ENCODE measurements around the gene SLC2A14. TPM values are rescaled to one million over a fixed set of nuclear protein-coding genes. Genes with fewer than 3 reads are reported as not detected.
"Not testable (repeated sequence)": the region's sequence is repeated elsewhere in the genome, so short reads cannot be mapped to it uniquely, and the experiment has no call there.

Gene SLC2A14
- total RNA-seq, 3 donors from 2014 or later = 3.7 TPM; not detected in 2

GRCh38 chr12:7853557-7853956 lies 19.2 kb downstream of the SLC2A14 start:
- Mint-ChIP-seq H3K4me3 (no peak overlapping the region), H3K27me3 (ENCODE audit: low read depth) (peaks cover 24% of the 10 kb centered on the region), H3K4me1 (ENCODE audit: low read depth) (no peaks in the 10 kb centered on the region), H3K36me3 (ENCODE audit: insufficient read depth) (no peaks in the 10 kb centered on the region), H3K9me3 (no peaks in the 10 kb centered on the region)
- no peak for ATAC-seq
- DNase-seq = no peak

DNA sequence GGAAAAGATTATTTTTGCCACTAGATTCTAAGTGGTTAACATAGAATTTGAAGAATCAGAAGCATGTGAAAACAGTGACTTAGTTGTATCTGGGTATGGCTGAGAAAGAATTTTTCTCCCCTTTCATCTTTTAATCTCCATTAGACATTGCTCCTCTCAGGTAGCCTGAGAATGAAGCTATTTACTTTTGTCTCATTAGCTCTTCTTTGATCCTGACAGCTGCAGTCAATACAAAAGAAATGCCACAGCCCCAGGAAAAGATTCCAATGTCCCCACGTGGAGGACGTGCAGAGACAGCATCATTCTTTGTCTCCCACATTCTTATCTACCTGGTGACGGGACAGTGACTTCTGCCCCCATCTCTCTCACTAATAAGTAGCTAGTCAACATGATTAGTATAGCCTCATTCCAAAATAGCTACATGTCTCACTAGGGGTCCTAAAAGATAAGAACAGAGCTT lies 21.1 kb downstream of the SLC2A14 start:
- ATAC-seq; H3K9me3 Mint-ChIP-seq; H3K4me3 Mint-ChIP-seq; DNase-seq; H3K4me1 Mint-ChIP-seq (ENCODE audit: low read depth); H3K36me3 Mint-ChIP-seq (ENCODE audit: insufficient read depth): not testable (repeated sequence)
- peaks cover 24% of the 10 kb centered on the region for H3K27me3 Mint-ChIP-seq (ENCODE audit: low read depth)

- H3K9me3 Mint-ChIP-seq; ATAC-seq; H3K4me1 Mint-ChIP-seq (ENCODE audit: low read depth); DNase-seq; H3K4me3 Mint-ChIP-seq; H3K36me3 Mint-ChIP-seq (ENCODE audit: insufficient read depth): not testable (repeated sequence)
- H3K27me3 Mint-ChIP-seq (ENCODE audit: low read depth) = peaks cover 21% of the 10 kb centered on the region
Measured at GRCh38 chr12:7850099-7850498, 22.6 kb downstream of the SLC2A14 start.

- H3K36me3 Mint-ChIP-seq (ENCODE audit: insufficient read depth); DNase-seq; H3K4me1 Mint-ChIP-seq (ENCODE audit: low read depth); H3K9me3 Mint-ChIP-seq; ATAC-seq; H3K4me3 Mint-ChIP-seq: not testable (repeated sequence)
- H3K27me3 Mint-ChIP-seq (ENCODE audit: low read depth) = peaks cover 21% of the 10 kb centered on the region
Measured at GRCh38 chr12:7848098-7848422, 24.7 kb downstream of the SLC2A14 start.

GRCh38 chr12:7847226-7848097 lies 25.3 kb downstream of the SLC2A14 start:
- ATAC-seq; DNase-seq; H3K4me3 Mint-ChIP-seq; H3K9me3 Mint-ChIP-seq; H3K4me1 Mint-ChIP-seq (ENCODE audit: low read depth); H3K36me3 Mint-ChIP-seq (ENCODE audit: insufficient read depth): not testable (repeated sequence)
- H3K27me3 Mint-ChIP-seq (ENCODE audit: low read depth) = peaks cover 15% of the 10 kb centered on the region

GRCh38 chr12:7844116-7844515 lies 28.6 kb downstream of the SLC2A14 start:
- Mint-ChIP-seq H3K4me1 (ENCODE audit: low read depth) (peaks cover 5% of the 10 kb centered on the region), H3K27me3 (ENCODE audit: low read depth) (peaks cover 4% of the 10 kb centered on the region), H3K36me3 (ENCODE audit: insufficient read depth) (no peaks in the 10 kb centered on the region), H3K4me3 (no peak overlapping the region), H3K9me3 (no peaks in the 10 kb centered on the region)
- ATAC-seq (no peak), DNase-seq (no peak)

DNA sequence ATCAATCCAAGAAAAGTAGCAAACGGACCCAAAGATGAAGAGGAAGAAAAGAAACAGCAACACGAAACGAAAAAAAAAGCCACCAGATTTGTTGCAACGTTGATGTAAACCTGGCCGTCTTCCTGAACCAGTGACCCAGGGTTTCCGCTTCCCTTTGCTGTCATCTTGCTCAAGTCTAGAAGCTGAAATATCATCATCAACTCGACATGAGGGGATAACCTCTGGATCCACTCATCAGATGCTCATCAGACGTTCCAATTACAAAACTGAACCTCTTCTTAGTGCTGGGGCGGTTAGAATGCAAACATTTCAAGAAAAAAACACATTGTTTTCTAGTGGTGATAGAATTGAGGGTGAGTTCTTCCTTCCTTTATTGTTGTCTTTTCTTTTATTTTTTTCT lies 29.1 kb downstream of the SLC2A14 start:
- H3K4me1 Mint-ChIP-seq (ENCODE audit: low read depth); H3K36me3 Mint-ChIP-seq (ENCODE audit: insufficient read depth); DNase-seq; H3K9me3 Mint-ChIP-seq; H3K4me3 Mint-ChIP-seq; H3K27me3 Mint-ChIP-seq (ENCODE audit: low read depth): not testable (repeated sequence)
- peak; percentile 89 to 95 for ATAC-seq

GRCh38 chr12:7843149-7843548 lies 29.6 kb downstream of the SLC2A14 start:
- not testable (repeated sequence) for H3K27me3 Mint-ChIP-seq (ENCODE audit: low read depth); H3K4me1 Mint-ChIP-seq (ENCODE audit: low read depth); ATAC-seq; DNase-seq; H3K36me3 Mint-ChIP-seq (ENCODE audit: insufficient read depth); H3K4me3 Mint-ChIP-seq; H3K9me3 Mint-ChIP-seq

GRCh38 chr12:7842444-7842843 lies 30.3 kb downstream of the SLC2A14 start:
- H3K36me3 Mint-ChIP-seq (ENCODE audit: insufficient read depth); H3K9me3 Mint-ChIP-seq; DNase-seq; H3K4me1 Mint-ChIP-seq (ENCODE audit: low read depth); H3K27me3 Mint-ChIP-seq (ENCODE audit: low read depth); H3K4me3 Mint-ChIP-seq: not testable (repeated sequence)
- peak in 1 of 2 donors; percentile 65 for ATAC-seq

DNA sequence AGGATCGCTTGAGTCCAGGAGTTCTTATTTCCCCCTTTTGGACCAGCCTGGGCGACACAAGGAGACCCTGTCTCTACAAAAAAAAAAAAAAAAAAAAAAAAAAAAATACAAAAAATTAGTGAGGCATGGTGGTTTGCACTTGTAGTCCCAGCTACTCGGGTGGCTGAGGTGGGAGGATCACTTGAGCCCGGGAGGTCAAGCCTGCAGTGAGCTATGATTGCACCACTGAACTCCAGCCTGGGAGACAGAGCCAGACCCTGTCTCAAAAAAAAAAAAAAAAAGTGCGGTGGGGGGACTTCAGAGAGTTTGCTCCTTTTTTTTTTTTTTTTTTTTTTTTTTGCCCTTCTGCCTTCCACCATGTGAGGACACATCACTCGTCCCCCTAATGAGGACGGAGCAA lies 32.9 kb downstream of the SLC2A14 start:
- not testable (repeated sequence) for H3K36me3 Mint-ChIP-seq (ENCODE audit: insufficient read depth); H3K4me1 Mint-ChIP-seq (ENCODE audit: low read depth); H3K27me3 Mint-ChIP-seq (ENCODE audit: low read depth); ATAC-seq; H3K9me3 Mint-ChIP-seq; DNase-seq; H3K4me3 Mint-ChIP-seq

DNA sequence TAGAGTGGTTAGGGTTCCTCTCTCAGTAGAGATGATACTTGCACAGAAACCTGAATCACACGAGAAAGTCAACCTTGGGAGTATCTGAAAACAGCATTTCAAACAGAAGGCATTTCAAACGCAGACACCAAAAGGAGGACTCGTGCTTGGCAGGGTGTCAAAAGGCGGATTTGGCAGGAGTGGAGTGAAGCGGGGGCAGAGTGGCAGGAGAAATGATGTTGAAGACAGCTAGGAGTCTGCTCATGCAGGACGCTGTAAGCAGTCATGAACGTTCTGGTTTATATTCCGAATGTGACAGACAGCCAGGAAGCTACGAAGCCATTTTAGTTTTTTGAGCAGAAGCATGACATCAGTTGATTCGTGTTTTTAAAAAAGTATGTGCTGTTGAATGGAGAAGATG lies 33.5 kb downstream of the SLC2A14 start:
- H3K27me3 Mint-ChIP-seq (ENCODE audit: low read depth) = not testable (repeated sequence)

DNA sequence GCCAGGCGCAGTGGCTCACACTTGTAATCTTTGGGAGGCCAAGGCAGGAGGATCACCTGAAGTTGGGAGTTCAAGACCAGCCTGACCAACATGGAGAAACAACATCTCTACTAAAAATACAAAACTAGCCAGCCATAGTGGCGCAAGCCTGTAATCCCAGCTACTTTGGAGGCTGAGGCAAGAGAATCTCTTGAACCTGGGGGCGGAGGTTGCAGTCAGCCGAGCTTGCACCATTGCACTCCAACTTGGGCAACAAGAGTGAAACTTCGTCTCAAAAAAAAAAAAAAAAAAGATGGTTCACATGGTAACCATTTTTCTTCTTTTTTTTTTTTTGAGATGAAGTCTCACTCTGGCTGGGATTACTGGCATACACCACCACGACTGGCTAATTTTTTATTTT lies 35.3 kb downstream of the SLC2A14 start:
- Mint-ChIP-seq H3K9me3 (no peaks in the 10 kb centered on the region), H3K4me3 (no peak overlapping the region), H3K36me3 (ENCODE audit: insufficient read depth) (no peaks in the 10 kb centered on the region), H3K27me3 (ENCODE audit: low read depth) (peaks cover 6% of the 10 kb centered on the region), H3K4me1 (ENCODE audit: low read depth) (no peaks in the 10 kb centered on the region)
- DNase-seq (no peak), ATAC-seq (no peak)

More for the DNA sequence above, 33.5 kb downstream of the SLC2A14 start:
- ATAC-seq; H3K4me3 Mint-ChIP-seq; H3K4me1 Mint-ChIP-seq (ENCODE audit: low read depth); H3K36me3 Mint-ChIP-seq (ENCODE audit: insufficient read depth); DNase-seq; H3K9me3 Mint-ChIP-seq: not testable (repeated sequence)

GRCh38 chr12:7835766-7836165 lies 36.9 kb downstream of the SLC2A14 start:
- ATAC-seq (no peak), DNase-seq (no peak)
- no peaks in the 10 kb centered on the region for H3K4me1 Mint-ChIP-seq (ENCODE audit: low read depth)
- H3K36me3 Mint-ChIP-seq (ENCODE audit: insufficient read depth) = no peaks in the 10 kb centered on the region
- H3K9me3 Mint-ChIP-seq = no peaks in the 10 kb centered on the region
- no peak overlapping the region for H3K4me3 Mint-ChIP-seq
- H3K27me3 Mint-ChIP-seq (ENCODE audit: low read depth) = peaks cover 4% of the 10 kb centered on the region

DNA sequence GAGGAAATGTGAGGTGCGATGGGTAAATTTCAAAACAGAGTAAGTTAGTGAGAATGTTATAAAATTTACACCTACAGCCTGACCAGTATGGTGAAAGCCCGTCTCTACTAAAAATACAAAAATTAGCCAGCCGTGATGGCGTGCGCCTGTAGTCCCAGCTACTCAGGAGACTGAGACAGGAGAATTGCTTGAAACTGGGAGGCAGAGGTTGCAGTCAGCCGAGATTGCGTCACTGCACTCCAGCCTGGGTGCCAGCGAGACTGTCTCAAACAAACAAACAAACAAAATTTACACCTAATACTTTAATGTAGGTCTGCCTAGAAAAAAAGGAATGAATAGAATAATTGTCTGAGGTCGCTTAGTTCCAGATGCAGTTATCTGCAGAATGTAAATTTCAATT lies 37.6 kb downstream of the SLC2A14 start:
- no peak overlapping the region for H3K4me3 Mint-ChIP-seq

DNA sequence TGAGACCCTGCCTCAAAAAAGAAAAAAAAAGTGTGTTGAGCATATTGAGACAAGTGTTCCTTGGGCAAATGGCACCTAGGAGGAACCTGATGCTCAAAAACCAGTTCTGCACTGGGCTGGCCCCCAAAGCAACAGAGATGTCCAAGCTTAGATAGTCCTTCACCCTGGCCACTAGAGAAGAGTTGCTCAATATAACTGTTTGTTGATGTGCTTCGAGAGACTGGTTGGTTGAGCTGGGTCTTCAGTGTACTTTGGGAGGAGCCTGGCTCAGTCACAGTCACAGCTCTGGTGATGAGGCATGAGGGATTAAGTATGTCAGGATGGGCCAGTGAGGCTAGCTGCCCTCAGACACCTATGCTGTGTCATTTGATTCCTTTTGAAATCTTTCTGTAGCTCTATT lies 38.0 kb downstream of the SLC2A14 start:
- Mint-ChIP-seq H3K4me3 (no peak overlapping the region), H3K36me3 (ENCODE audit: insufficient read depth) (no peaks in the 10 kb centered on the region), H3K4me1 (ENCODE audit: low read depth) (no peaks in the 10 kb centered on the region), H3K9me3 (no peaks in the 10 kb centered on the region), H3K27me3 (ENCODE audit: low read depth) (peaks cover 4% of the 10 kb centered on the region)
- no peak for ATAC-seq
- no peak for DNase-seq

More for the DNA sequence above, 37.6 kb downstream of the SLC2A14 start:
- Mint-ChIP-seq H3K36me3 (ENCODE audit: insufficient read depth) (no peaks in the 10 kb centered on the region), H3K9me3 (no peaks in the 10 kb centered on the region), H3K27me3 (ENCODE audit: low read depth) (peaks cover 4% of the 10 kb centered on the region), H3K4me1 (ENCODE audit: low read depth) (no peaks in the 10 kb centered on the region)
- no peak for DNase-seq
- ATAC-seq = no peak

All from activated T-cell treated with anti-CD3 and anti-CD28 coated beads, Interleukin-2, amount 50 U/mL, for 4 hours (primary cell).